ENCODE results near the gene EYA2.

GRCh38 chr20:47216819-47217410 lies 322.3 kb downstream of the EYA2 start:
- TF ChIP-seq CTCF (conservative IDR thresholded peaks at IDR 0.05; ENCODE audit: low read depth, low read length) (no peak), EZH2 (IDR thresholded peaks at IDR 0.05; ENCODE audit: low read length, unreplicated experiment) (no peak)
